Measurements from ENCODE around the gene CD276.
"Not testable (repeated sequence)": the region's sequence is repeated elsewhere in the genome, so short reads cannot be mapped to it uniquely, and the experiment has no call there.

Gene CD276

DNA sequence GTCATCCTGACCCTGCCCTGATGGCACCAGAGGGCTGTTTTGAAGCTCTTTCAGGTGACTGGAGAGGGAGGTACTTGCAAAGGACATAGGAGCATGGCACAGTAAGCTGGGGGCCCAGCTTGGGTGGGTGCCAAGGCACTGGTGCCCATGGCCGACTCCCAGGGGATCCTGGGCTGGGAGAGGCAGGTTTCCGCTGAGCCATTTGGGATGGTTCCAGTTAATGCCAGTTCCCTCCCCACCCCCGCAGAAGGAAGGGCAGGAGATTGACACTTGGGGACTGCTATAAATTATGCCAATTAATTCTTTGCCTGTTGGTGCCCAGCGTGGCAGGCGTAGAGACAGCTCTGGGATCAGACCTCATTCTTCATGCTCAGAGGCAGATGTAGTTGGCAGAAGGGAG is 26.1 kb downstream of the CD276 start:
- DNase-seq (ENCODE audit: low spot score) = no peak

DNA sequence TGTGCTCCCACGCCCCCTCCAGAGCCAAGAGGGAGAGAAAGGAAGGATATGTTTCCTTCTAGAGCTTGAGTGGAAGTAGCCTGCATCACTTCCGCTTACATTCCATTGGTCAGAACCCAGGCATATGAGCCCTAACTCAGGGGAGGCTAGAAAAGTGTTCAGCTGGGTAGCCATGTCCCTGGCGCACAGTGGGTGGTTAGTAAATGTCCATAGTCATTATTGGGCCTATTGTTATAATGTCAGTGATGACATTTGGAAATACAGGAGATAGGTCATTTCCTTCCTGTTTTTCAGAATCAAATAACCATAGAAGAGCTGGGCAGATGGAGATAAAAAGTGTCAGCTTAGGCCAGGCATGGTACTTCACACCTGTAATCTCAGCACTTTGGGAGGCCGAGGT is 27.3 kb downstream of the CD276 start:
- no peak for DNase-seq (ENCODE audit: low spot score)

DNA sequence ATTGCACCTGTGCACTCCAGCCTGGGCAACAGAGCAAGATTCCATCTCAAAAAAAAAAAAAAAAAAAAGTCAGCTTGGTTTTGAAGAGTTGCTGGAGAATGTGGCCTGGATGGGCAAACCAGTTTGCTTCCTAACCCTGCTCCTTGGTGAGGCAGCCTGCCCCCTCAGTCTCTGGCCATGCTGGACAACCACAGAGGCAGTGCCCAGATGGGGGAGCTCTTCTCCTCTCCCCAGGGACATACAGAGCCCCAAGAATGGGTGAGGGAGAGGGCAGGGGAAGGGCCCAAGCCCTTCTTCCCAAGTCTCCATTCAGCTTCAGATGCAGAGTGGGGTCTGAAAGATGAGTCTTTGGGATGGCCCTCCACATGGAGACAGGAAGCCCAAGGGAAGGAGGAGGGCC is 27.9 kb downstream of the CD276 start:
- DNase-seq (ENCODE audit: low spot score) = no peak

DNA sequence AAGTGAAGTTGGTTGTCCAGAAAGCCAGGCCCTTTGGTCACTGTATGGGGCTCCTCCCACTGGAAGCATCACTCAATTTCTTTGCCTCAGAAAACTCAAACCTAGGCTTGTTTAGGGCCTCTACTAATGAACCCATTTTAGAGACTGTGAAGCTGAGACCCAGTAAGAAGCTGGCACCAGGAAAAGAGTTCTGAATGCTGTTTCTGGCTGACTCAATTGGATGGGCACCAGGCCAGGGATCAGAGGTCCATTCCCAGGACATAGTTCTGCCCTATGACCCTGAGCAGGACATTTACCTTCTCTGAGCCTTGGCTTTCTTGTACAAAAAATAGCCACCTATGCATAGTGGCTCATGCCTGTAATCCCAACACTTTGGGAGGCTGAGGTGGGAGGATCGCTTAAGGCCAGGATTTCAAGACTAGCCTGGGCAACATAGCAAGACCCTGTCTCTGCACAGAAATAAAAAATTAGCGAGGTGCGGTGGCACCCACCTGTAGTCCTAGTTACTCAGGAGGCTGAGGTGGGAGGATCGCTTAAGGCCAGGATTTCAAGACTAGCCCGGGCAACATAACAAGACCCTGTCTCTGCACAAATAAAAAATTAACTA is 30.6 kb downstream of the CD276 start:
- DNase-seq (ENCODE audit: low spot score) = no peak

DNA sequence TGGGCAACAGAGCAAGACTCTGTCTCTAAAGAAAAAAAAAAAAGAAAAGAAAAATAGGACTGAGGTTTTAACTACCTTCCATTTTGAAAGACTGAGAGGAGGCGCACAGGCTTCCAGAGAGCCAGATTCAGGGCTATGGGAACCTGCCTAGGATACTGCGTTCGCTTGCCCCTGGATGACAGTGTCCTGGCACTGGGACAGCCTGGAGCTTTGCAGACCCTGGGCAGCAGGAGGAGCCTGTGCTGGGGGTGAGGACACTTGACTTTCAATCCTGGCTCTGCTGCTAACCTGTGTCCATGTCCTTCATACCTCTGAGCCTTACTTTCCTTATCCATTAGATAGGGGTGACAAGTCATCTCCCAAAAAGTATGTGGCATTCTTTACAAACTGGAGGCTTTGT is 31.2 kb downstream of the CD276 start:
- no peak for DNase-seq (ENCODE audit: low spot score)

DNA sequence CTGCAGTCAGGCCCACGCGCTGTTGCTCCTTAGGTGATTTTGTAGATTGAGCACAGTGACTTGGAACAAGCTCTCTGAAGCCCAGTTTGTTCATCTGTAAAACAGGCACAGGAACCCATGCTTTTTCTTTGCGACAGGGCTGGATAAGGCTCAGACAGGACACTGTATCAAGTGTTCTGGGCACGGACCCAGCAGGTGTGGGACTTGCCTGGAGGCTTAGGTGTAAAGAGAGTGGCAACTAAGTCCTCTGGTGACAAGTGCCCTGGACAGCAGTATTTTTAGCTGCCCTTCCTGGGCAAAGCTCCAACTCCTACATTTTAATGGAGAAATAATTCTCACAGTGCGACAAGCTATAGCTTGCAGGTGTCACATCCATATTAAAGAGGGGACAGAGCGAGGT is 32.2 kb downstream of the CD276 start:
- no peak for DNase-seq (ENCODE audit: low spot score)

DNA sequence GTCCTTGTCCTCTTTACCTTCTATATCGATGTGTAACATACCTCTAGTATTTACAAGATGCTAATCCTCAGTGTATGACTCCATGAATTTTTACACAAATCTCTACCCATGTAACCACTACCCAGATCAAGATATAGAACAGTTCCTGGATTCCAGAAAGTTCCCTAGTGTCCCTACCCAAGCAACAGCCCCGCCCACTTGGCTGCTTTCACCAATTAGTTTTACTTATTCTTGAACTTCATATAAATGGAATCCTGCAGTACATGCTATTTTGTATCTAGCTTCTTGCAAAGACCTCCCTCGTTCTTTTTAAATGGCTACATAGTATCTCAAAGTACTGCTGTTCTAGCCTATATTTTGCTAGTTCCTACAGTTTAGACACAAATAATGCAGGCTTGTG is 33.0 kb downstream of the CD276 start:
- DNase-seq (ENCODE audit: low spot score) = no peak

DNA sequence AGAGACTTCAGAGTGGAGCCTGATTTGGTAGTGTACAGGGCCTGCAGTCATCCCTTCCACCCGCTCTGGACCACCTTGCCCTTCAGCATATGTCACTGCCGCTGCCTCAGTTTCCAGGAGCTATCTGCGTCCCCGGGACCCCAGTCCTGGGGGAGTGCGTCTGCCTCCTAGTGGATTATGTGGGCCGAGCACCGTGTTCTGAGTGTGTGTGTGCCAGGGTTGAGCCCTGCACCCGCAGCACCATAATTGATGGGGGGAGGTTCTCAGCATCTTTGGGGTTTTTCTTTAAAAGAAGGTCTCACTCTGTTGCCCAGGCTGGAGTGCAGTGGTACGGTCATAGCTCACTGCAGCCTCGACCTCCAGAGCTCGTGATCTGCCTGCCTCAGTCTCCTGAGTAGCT is 33.6 kb downstream of the CD276 start:
- no peak for DNase-seq (ENCODE audit: low spot score)

DNA sequence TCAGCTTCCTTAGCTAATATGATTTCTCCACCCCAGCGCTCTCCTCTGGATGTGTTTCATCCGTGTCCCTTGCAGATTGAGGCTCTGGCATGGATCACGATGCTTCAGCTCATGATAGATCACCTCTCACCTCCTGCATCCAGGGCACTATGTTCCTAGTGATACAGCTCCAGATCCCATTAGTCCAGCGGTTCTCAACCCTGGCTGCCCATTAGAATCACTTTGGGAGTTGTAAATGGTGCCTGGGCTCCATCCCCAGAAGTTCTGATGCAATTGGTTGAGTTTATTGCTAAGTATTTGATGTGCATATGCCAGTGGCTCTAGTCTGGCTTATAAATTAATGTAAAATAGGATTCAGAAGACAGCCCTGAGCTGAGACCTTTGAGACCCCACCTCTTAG is 34.5 kb downstream of the CD276 start:
- DNase-seq (ENCODE audit: low spot score) = no peak

DNA sequence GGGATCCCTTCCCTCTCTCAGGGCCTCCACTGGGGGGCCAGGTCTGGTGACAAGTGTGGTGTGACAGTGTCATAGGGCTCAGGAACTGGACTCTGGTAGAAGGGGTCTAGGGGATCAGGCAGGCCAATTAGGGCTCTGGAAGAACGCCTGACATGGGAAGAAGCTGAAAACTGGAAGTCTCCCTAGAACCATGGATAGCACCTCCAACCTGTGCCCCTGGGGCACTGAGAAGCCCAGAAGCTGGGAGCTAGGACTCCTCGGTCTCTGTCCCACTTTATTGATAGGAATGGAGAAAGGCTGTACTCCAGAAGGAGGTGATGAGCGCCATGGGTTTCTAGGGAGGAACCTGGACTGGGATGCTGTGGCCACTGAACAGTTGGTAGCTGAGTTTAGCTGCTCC is 38.2 kb downstream of the CD276 start:
- DNase-seq (ENCODE audit: low spot score) = no peak

DNA sequence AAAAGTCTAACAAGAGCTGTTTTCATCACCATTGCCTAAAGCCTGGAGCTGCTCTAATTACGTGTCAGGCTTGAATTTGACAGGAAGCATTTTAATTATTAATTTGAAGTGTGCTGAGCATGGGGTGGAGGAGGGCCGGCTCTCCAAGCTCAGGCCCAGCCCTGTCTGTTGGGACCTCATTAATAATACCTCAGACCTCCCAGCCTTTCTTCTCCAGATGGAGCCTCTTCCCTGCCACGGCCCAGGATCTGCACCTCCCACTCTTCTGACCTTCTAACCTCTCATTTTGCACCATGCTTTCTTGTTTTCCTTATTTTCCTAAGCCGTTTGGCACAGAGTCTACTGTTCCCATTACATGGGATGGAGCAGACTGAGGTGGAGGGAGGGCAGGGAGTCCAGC is 39.0 kb downstream of the CD276 start:
- DNase-seq (ENCODE audit: low spot score) = no peak

DNA sequence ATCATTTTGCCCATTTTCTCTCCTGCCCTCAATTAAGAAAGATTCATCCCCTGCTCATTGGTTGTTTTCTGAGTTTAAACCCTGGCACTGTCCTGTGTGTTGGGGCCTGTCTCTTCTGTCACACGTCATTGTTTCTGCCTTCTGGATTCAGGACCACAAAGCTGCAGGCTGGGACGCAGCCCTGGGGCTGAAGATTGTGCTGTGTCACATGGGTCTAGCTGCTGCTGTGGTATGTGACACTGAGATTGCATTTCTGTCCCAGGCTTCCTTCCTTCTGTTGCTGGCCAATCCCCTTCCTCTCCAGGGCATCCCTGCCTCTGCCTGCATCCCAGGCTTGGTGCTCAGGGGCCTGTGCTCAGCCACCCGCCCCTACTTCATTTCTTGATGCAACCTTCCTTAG is 40.0 kb downstream of the CD276 start:
- DNase-seq (ENCODE audit: low spot score) = no peak

DNA sequence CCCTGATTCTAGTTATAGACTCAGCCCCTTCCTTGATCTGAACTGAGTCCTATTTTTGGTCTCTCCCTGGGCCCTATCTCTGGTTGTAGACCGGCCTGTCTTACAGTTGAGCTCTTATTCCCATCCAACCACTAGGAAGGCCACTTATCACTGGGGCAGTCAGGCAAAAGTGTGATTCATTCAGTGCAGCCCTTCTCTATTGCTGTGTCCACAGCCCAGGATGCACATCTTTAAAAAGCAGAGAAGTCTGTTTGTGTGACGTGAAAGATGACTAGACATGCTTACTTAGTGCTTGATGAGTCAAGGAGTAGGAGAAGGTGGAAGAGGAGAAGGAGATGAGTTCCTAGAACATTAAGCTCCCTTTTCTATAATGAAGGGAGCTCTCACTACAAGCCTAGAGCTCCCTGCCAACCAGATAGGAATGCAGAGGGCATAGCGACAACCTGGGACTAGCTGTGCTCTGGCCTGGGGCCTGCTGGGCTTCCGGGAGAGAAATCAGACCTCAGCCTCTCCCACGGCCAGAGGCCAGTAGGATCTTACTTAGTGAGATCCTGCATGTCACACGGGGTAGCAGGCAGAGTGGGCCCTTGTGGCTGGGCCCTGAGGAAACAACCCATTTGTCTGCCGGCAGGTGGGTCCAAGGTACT is 43.3 kb downstream of the CD276 start:
- DNase-seq (ENCODE audit: low spot score) = no peak

DNA sequence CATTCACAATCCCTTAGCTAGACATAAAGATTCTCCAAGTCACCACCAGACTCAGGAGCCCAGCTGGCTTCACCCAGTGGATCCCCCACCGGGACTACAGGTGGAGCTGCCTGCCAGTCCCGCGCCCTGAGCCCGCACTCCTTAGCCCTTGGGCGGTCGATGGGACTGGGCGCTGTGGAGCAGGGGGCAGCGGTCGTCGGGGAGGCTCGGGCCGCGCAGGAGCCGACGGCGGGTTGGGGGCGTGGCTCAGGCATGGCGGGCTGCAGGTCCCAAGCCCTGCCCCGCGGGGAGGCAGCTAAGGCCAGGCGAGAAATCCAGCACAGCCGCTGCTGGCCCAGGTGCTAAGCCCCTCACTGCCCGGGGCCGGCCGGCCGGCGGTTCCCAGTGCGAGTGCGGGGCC is 47.9 kb downstream of the CD276 start:
- DNase-seq (ENCODE audit: low spot score) = not testable (repeated sequence)

DNA sequence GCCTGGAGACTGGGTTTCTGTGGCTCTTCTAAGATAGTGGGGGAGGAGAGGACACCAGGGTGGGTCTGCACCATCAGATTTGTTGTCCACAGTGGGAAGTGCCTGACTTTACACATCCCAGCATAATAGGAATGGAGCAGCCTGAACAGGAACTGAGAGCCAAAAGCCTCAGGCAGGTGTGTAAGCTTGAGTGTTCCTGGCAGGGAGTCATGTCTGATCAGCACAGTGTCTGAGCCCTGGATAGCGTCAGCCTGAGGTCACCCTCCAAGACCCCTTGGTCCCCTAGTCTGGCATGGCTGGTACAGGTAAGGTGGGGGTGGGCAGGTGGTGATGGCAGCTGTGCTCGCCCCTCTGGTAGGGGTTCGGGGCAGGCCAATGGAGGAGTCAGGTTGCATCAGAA is 48.7 kb downstream of the CD276 start:
- DNase-seq (ENCODE audit: low spot score) = no peak

DNA sequence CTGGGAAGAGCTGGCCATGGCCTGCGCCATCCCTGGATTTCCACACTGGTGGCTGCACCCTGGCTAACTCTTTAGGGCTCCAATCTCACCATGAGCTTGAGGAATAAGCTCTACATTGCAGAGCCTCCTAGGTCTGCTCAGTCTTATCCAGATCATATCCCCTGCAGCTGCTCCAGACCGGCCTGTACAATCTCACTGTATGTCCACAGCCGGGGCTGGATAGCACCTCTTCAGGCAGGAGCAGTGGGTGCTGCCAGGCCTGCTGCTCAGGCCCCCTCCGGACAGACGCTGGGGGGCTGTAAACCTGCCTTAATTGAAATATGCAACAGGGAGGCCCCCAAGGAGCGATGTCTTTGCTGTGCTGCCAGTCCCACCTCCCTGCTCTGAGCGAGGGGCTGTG is 53.4 kb downstream of the CD276 start:
- no peak for DNase-seq (ENCODE audit: low spot score)

DNA sequence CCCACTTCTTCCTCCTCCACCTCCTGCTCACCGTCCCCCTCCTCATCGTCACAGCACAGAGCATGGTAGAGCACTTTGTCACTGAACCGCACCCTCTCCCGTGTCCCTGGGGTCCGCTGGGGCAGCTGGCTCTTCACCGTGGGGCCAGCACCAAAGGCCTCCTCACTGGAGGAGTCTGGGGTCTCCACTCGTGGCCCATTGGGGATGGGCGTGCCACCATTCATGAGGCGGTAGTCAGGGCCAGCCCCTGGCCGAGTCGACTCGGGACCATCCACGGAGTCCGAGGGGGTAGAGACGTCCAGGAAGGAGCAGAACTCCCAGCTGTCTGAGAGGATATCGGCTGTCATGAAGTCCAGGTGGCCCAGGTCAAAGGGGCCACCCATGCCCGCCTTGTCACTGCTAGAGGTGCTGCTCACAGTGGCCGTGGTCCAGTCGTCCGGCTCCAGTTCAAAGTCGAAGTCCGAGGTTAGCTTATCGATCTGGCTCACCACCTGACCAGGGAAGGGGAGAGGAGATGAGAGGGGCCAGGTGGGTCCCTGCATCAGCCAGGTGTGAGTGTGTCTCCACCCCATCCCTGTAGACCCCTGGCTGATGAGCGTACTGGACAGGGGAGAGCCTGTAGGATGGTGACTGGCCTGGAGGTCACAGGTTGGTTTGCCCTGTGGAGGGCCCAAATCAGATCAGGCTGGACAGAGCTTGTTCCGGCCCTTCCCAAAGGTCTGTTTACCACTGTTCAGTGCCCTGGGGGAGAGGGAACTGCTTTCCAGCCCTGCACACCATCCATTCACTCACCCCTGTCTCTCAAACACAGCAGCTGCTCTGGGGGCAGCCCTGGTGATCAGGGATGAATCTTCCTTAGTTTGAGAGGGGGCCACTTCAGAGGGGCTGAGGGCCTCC is 56.2 kb downstream of the CD276 start:
- DNase-seq (ENCODE audit: low spot score) = no peak

DNA sequence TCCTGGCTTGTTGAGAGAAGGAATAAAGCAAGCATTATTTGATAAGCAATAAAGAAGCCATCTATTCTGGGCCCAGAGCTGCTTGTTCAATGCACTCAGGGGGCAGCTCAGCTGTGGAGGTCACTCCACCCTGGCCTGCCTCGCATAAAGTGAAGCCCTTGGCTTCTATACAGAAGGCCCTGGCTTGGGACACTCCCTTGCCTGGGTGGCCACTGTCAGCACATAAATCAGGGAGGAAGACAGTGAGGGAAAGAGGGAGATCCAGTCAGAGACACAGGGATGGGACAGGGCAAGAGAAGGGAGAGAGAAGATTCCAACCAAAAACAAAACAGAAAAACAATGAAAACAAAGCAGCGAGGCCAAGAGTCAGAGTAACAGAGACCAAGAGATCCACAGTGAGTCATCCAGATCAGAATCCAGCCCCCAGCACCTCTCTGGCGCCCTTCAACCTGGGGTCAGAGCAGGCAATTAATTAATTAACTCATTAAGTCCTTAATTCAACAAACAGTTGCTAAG is 57.2 kb downstream of the CD276 start:
- no peak for DNase-seq (ENCODE audit: low spot score)

DNA sequence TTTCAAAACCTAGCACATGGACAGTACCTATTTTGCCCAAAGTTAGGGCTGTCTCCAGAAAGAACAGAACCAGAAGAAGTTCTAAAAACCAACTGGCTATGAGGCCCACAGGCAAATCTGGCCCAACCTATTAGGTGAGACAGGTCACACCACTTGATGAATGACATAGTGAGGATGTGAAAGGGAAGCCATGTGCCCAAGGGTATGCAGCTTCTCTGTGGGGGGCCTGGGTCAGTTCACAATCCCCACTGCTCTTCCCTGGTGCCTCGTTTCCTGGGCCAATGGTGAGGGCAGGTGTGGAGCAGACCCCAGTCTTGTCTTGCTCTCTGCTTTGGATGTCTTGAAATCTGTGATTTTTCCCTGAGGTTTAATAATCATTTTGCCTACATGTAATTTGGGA is 60.1 kb downstream of the CD276 start:
- no peak for DNase-seq (ENCODE audit: low spot score)

DNA sequence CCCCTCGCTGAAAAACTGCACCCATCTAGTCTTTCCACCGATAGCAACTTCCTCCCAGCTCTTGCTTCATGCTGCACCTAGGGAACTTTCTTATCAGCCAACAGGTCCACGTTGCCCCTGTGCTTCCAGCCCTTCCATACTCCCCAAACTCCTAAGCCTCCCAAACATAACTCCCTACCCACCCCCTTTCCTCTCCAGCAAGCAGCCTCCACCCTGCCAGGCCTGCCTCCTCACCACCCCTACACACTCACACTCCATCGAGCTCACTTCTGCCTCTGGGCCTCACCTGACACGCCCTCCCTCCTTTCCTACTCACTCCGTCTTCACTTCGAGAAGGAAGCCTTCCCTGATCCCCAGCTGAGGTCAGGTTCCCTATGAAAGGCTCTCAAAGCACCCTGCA is 60.9 kb downstream of the CD276 start:
- DNase-seq (ENCODE audit: low spot score) = no peak

DNA sequence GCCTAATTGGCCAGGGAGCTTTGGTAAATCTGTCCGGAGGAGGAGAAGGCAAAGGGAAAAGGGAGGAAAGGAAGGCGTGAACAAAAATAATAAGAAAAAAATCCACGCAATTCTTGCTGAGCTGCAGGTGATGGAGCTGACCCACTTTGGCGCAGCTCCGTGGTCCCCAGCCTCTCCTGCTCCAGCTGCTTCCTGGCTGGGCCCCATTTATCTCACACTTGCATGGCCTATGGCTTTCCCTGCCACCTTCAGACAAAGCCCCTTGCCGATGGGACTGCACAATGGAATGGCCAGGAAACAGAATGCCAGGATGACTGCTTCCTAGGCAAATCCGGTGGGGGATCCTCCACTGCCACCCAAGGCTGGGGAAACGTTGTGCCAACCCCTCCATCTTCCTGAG is 62.1 kb downstream of the CD276 start:
- DNase-seq (ENCODE audit: low spot score) = no peak

DNA sequence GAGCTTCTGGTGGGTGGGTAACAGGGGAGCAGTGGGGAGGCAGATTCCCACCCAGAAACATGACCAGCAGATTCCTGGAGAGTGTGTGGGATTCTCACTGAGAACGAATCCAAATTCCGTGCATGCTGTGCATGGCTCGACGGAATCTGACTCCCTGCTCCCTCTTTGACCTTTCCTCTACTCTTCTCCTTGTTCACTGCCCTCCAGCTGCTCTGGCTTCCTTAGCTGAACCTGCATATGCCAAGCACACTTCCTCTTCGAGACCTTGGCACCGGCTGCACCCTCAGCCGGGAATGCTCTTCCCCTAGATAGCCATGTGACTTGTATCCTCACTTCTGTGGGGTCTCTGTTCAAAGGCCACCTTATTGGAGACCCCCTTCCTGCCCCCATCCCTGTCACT is 62.7 kb downstream of the CD276 start:
- DNase-seq (ENCODE audit: low spot score) = no peak
